Measurements from ENCODE around the gene D2HGDH. TPM values are rescaled to one million over a fixed set of nuclear protein-coding genes. Genes with fewer than 3 reads are reported as not detected.
"Not testable (repeated sequence)": the region's sequence is repeated elsewhere in the genome, so short reads cannot be mapped to it uniquely, and the experiment has no call there.

Gene D2HGDH
- total RNA-seq, 1 donor from 2014 or later: 8.0 TPM

DNA sequence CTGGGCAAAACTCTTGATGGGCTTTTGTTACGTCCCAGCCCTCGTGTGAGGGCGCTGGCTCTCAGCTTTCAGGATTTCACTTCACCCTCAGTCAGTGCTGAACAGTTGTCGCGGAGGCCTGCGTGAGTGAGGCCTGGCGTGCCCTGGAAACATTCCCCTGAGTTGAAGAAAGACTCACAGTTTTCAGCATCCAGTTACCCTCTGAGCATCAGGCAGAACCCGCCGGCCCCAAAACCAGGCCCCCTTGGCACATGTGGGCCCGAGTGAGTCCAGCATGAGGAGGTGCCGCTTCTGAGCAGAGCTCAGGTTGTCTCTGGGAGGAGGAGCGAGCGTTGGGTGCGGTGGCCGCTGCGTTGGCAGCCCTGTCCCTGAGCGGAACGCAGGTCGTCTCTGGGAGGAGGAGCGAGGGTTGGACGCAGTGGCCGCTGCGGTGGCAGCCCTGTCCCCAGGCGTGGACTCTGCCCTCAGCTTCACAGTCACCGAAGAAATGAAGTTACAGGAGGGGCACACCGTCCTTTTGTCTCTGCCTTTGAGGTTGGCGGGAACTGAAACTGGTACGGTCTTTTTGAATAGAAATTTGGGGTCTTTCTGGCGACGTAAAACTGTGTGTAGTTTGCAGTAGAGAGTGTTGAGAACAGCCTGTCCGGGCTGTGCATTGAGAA is 74.4 kb downstream of the D2HGDH start, which contains the start of gene NEU4:
NEU4 (plus strand) TSS at position 473 of the 662 bp plus-strand sequence. CDS start 5,292 bp downstream, outside the sequence.
- DNase-seq: no peak

DNA sequence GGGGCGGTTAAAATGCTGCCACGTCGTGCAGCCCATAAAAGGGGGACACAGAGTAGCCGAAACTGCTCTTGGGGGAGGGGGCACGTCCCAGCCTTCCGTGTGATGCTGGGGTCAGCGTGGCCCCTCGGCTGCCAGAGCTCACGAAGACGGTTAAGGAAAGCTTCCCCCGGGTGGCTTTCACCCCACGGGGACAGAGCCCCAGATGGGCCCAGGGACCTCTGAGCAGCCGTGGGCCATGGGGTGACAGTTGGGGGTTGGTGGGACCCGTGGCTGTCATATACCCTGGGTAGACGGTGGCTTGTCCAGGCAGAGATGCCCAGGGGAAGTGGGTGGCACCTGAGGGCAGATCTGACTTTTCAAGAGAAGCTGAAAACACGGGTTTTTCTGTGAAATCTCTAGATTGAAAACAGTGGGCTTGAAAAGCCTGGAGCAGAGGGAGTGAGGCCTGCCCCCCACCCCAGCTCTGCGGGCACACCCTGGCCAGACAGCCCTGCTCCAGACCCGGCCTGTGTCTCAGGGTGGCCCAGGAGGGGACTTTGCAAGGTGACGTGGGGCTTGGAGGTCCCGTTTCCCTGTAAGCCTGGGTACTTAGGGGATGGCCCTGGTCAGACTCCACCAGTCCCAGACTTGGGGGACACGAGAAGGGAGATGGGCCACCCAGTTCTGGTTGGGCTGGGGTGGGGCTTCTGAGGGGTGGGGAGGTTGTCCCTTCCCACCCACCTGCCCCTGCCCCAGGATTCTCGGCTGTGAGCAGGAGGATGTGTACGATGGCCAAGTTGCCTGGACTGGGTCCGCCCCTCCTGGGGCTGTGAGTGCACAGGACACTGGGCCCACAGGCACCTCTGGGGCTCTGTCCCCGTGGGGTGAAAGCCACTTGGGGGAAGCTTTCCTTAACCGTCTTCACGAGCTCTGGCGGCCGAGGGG is 75.2 kb downstream of the D2HGDH start:
- no peak for DNase-seq

DNA sequence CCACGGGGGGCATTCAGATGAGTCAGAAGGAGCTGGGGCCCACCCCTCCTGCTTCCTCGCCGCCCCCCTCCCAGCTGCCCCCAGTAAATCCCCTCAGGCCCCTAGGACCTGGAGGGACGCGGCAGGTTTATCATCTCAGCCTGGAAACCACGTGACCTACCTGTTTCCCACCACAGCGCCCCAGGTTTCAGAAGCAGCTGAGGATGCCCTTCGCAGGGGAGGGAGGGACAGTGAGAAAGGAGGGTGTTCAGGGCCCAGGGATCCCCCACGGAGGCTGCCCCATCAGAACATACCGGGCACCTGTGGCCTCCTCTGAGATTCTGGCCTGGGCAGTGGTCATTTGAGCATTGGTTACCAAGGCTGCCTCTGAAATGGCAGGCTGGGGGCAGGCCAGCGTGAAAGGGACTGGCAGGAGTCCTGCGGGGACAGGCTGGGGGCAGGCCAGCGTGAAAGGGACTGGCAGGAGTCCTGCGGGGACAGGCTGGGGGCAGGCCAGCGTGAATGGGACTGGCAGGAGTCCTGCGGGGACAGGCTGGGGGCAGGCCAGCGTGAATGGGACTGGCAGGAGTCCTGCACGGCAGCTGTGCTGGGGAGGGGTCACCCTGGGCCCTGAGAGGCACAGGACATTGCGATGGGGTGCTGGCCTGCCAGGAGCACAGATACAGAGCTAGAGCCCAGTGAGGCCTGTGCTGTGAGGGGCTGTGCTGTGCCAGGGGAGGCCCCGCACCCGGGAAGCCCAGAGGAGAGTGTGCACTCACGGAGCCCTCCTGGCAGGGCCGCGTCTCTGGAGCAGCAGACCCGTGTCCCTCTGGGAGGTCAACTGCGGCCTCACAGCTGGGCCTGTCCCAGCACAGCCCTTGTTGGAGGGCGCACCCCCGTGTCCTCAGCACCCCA is 76.1 kb downstream of the D2HGDH start:
- DNase-seq: no peak

DNA sequence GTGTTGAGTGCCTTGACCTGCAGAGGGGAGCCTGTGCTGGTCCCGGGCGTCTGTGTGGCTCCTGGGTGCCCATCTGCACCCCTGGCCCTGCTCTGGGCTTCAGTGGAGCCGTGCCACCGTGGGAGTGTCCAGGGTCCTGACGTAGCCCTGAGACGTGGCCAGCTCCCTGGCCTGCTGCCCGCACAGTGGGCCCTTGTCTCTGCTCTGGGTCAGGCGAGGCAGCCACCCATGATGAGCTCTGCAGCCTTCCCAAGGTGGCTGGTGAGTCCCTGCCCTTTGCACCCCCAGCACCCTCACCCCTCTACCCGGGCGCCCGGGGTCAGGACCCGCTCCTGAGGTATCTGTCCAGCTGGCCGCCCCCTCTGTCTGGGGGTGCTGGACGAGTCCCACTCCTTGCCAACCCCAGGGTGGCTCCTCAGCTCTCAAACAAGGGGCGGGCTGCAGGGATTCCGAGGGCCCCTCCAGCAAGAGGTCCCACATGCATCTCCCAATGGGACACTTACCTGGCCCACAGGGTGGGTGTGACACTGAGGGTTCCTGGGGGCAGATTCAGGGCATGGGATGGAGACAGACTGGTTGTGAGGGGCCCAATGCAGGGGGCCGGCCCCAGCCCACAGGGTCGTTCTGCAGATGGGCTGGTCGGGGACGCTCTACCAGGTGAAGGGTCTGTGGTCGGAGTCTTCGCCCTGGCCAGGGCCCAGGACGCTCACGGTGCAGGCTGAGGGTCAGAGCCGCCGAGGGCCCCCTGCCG is 76.9 kb downstream of the D2HGDH start:
- DNase-seq: no peak

DNA sequence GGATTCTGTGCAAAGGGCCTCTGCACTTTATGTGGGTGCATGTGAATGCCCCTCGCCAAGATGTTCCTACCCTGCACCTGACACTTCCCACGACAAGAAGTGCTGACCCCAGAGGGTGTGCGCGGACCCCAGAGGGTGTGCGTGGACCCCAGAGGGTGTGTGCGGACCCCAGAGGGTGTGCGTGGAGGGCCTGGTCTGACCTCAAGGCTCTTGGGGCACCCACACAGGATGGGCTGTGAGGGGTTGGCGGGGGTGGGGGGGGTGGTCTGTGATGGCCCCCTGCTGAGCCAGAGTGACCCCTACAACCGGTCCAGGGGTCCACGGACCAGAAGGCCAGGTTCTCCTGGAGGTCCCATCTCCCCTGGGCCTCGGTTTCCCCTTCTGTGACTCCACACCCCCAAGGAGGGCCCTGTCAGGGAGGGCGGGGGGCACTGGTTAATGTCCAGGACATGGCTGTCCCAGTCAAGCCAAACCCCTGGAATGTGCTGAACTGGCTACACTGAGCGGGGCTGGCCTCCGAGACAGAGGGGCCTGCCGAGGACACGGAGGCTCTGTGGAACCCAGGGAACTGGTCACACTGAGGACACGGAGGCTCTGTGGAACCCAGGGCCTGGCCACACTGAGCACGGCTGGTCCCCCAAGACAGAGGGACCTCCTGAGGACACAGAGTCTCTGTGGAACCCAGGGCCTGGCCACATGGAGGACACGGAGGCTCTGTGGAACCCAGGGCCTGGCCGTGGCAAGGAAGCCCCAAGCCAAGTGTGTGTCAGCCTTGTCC is 77.7 kb downstream of the D2HGDH start:
- DNase-seq: no peak

DNA sequence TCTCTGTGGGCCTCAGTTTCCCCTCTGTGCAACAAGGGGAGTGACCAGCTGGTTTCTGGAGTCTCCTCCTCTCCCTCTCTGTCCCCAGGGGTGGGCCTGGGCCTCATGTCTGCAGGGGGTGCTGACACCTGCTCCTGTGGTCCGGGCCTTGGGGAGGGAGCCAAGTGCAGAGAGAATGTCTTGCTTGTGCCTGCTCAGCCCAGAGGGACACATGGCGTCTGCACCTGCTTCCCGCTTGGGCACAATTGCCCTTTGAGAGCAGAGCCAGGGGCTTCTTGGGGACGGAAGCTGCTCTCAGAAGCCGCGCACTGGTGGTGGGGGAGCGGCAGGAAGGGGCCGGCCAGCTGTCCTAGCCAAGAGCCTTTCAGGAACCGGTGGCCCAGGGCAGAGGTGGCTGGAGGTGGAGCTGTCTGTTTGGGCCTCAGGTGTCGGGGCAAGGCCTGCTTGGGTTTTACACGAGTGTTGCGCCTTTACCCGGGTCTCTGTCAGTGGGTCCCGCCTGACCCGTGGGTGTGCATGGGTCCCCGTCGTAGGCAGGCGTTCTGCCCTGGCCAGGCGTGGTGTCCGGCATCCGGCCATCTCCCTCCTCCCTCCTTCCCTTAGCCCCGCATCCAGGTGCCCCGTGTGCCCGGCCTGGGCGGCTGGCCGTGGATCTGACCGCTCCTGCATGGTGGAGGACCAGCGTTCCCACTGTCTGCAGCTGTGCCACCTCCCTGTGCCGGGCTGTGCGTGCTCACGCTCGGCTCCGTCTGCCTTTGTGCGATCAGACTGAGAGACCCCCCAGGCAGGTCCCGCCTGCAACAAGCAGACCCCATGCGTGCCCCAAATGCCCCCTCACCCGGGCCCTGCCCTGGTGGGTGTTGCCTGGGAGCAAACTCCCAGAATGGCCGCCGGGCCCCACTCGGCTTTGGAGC is 78.6 kb downstream of the D2HGDH start:
- DNase-seq: peak; percentile 57

DNA sequence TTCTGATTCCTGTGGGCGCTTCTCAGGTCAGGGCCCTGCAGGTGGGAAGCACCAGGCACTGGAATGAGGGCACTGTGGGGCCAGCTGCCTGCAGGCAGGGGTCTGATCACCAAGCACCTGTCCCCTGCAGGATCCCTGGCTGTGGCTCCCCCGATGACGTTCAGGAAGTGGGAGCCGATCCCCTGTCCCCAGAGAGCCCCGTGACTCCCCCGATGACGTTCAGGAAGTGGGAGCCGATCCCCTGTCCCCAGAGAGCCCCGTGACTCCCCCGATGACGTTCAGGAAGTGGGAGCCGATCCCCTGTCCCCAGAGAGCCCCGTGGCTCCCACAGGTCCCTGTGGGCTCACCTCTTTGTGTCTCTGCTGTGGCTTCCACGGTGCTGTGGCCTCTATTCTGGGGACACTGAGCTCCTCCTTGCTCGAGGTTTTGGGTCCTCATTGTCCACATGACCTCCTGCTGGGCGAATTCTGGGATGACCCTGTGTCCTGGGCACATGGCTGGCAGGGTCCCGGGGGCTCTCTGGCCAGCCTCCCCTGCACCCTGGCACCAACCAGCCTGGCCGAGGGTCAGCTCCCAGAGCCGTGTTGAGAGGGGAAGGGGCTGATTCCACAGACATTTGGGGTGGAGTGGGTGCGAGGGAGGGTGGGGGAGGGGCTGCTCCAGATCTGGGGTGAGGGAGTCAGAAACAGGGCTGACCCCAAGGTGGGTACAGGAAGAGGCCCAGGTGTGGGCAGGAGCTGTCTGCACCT is 79.4 kb downstream of the D2HGDH start:
- DNase-seq: no peak

DNA sequence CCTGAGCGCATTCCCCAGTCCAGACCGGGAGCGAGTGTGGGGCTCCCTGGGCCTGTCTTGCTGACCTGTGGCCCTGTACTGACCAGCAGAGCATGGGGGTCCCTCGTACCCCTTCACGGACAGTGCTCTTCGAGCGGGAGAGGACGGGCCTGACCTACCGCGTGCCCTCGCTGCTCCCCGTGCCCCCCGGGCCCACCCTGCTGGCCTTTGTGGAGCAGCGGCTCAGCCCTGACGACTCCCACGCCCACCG is 79.9 kb downstream of the D2HGDH start:
- no peak for DNase-seq

DNA sequence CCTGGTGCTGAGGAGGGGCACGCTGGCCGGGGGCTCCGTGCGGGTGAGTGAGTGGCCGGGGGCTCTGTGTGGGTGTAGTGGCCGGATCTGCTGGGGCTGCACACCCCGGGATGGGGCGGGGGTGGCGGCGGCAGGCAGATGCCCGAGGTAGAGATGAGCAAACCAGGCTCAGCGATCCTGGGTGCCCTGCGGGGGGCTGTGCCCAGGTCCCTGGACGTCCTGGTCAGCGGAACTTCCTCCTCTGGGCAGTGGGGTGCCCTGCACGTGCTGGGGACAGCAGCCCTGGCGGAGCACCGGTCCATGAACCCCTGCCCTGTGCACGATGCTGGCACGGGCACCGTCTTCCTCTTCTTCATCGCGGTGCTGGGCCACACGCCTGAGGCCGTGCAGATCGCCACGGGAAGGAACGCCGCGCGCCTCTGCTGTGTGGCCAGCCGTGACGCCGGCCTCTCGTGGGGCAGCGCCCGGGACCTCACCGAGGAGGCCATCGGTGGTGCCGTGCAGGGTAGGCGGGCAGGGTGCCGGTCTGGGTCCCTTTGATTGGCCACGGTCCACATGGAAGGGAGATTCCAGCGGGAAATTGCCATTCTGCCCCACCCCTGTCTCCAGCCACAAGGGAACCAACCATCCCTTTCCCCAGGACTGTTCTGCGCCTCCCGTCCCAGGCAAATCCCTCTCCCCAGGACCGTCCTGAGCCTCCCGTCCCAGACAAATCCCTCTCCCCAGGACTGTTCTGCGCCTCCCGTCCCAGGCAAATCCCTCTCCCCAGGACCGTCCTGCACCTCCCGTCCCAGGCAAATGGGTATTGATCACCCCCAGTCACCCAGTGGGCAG is 80.4 kb downstream of the D2HGDH start:
- no peak for DNase-seq

DNA sequence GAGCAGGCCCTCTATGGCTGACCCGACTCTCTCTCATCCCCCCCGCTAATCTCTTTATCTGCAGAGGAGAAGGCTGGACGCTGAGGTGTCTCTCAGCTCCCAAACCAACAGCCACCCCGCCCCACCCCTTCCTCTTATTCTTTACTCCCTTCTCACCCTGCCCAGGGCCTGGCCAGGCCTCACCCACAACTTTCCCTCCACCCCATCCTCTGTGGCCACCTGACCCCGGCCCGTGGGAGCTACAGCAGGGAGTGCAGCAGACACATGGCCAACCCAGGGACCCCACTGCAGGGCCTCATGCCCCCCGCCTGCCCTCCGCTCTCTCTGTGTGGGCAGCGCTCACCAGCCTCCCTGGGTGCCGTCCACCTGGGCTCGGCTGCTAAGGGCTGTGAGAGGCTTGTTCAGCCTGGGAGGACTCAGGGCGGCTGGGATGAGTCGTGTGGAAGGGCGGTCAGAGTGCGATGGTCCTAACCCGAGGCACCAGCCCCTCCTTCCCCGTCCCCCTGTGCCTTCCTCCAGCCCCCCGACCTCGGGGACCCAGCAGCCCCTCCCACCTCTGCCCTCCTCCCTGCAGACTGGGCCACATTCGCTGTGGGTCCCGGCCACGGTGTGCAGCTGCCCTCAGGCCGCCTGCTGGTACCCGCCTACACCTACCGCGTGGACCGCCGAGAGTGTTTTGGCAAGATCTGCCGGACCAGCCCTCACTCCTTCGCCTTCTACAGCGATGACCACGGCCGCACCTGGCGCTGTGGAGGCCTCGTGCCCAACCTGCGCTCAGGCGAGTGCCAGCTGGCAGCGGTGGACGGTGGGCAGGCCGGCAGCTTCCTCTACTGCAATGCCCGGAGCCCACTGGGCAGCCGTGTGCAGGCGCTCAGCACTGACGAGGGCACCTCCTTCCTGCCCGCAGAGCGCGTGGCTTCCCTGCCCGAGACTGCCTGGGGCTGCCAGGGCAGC is 81.3 kb downstream of the D2HGDH start:
- DNase-seq: no peak

DNA sequence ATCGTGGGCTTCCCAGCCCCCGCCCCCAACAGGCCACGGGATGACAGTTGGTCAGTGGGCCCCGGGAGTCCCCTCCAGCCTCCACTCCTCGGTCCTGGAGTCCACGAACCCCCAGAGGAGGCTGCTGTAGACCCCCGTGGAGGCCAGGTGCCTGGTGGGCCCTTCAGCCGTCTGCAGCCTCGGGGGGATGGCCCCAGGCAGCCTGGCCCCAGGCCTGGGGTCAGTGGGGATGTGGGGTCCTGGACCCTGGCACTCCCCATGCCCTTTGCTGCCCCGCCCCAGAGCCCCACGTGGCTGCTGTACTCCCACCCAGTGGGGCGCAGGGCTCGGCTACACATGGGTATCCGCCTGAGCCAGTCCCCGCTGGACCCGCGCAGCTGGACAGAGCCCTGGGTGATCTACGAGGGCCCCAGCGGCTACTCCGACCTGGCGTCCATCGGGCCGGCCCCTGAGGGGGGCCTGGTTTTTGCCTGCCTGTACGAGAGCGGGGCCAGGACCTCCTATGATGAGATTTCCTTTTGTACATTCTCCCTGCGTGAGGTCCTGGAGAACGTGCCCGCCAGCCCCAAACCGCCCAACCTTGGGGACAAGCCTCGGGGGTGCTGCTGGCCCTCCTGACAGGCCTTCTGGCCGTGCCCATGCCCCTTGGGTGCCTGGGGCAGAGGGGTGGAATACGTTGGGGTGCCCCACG is 82.1 kb downstream of the D2HGDH start:
- DNase-seq: no peak

DNA sequence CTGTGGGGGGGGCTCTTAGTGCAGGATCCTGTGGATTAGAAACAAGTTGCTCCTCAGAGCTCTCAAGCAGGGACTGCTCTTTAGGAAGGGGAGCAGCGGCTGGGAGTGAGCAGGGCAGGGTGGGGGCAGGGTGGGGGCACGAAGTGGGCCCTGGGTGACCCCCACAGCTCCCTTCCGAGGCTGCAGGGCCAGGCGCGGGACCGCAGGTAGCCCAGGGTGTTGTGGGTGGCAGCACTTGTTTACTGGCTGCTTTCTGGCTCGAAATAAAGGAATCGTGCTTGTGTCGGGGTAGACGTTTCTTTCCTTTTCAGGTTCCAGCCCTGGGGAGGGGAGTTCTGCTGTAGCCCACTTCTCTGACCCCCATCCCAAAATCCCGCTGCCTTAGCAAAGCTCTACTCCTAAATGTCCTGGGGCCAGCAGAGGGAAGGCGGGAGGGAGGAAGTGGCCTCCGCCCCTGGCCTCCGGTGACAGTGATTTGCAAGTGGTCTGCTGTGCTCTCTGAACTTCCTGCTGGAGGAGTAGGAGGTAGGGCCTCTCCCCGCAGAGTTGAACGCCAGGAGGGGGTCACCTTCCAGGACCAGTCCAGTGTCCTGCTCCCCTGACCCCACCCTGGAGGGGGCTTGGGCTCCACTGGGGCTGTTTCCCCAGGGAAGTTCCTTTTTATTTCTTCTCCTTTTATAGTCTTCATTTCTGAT is 82.8 kb downstream of the D2HGDH start:
- DNase-seq: no peak

DNA sequence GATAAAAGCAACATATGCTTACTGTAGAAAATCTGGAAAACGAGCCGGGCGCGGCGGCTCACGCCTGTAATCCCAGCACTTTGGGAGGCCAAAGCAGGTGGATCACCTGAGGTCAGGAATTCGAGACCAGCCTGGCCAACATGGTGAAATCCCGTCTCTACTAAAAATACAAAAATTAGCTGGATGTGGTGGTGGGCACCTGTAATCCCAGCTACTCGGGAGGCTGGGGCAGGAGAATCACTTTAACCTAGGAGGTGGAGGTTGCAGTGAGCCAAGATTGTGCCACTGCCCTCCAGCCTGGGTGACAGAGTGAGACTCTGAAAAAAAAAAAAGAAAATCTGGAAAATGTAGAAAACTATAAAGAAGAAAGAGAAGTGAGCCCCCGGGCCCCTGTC is 83.4 kb downstream of the D2HGDH start:
- not testable (repeated sequence) for DNase-seq

Measured in occipital lobe (tissue), 2 donors.